CD4-positive, alpha-beta T cell (primary cell): ENCODE data around the gene RECQL5. TPM values are rescaled to one million over a fixed set of nuclear protein-coding genes. Genes with fewer than 3 reads are reported as not detected.
A peak's percentile ranks its signal among the peaks of the same experiment; 100 is the strongest.

Experiments
- ATAC-seq: fragments of 200-7000 bp; cut with Tn5 transposase; one replicate; pipeline ENCODE4 v1.10.0; 2022; ENCODE audit warnings: mild to moderate bottlenecking; ENCODE audit not compliant: poor library complexity
- CTCF ChIA-PET: fragments of 350-600 bp; sonication (Branson Sonifier 250); formaldehyde crosslinking; loops from one replicate; lab custom pipeline; 2021; ENCODE audit warnings: antibody characterized with exemption, inconsistent platforms; lab: Charles Lee
- POLR2A ChIA-PET: fragments of 350-600 bp; sonication (Branson Sonifier 250); formaldehyde crosslinking; loops from one replicate; lab custom pipeline; 2021; ENCODE audit warnings: antibody characterized with exemption, inconsistent platforms; lab: Charles Lee
- DNase-seq, 14 experiments: peaks; one replicate each; pipeline ENCODE4 v3.0.0-alpha.2; 2013 to 2020; ENCODE audit warnings: mixed read lengths in 2 of 14
- H3K27ac ChIP-seq, 2 donors: one replicate each; pipeline versions ENCODE4 v1.5.1 to v1.7.0; 2013; ENCODE audit warnings: low read length in 2 of 2, low read depth in 1 of 2, mild to moderate bottlenecking in 1 of 2
- H3K27me3 ChIP-seq, 2 experiments: 1 replicate in 1 of 2; 2 replicates in 1 of 2; pipeline versions ENCODE4 v1.6.1 to v1.7.0; 2013; ENCODE audit warnings: low read length in 2 of 2, control low read depth in 1 of 2, mild to moderate bottlenecking in 1 of 2, moderate library complexity in 1 of 2; ENCODE audit not compliant: insufficient read depth in 2 of 2, control insufficient read depth in 1 of 2
- H3K36me3 ChIP-seq: one replicate; pipeline ENCODE4 v1.6.1; 2013; ENCODE audit warnings: low read length, control low read depth; ENCODE audit not compliant: insufficient read depth
- H3K4me1 ChIP-seq: one replicate; pipeline ENCODE4 v1.6.1; 2013; ENCODE audit warnings: low read length, control low read depth; ENCODE audit not compliant: insufficient read depth
- H3K4me3 ChIP-seq: one replicate; pipeline ENCODE4 v1.5.1; 2013; ENCODE audit warnings: mild to moderate bottlenecking, low read length, moderate library complexity
- H3K9me3 ChIP-seq, 2 experiments: 1 replicate in 1 of 2; 2 replicates in 1 of 2; pipeline versions ENCODE4 v1.6.1 to v1.7.0; 2013; ENCODE audit warnings: low read length in 2 of 2, mild to moderate bottlenecking in 2 of 2, control low read depth in 1 of 2, moderate library complexity in 1 of 2; ENCODE audit not compliant: control insufficient read depth in 1 of 2, insufficient read depth in 1 of 2
- H3K27ac Mint-ChIP-seq: one replicate; pipeline ENCODE4 v1.8.0; 2020; ENCODE audit warnings: mixed read lengths
- H3K27me3 Mint-ChIP-seq: one replicate; pipeline ENCODE4 v1.8.0; 2021; ENCODE audit warnings: mixed read lengths
- H3K36me3 Mint-ChIP-seq: one replicate; pipeline ENCODE4 v1.8.0; 2021; ENCODE audit warnings: low read depth, mixed read lengths
- H3K4me1 Mint-ChIP-seq: one replicate; pipeline ENCODE4 v1.8.0; 2021; ENCODE audit warnings: low read depth, mixed read lengths
- H3K4me3 Mint-ChIP-seq: one replicate; pipeline ENCODE4 v1.8.0; 2020; ENCODE audit warnings: mild to moderate bottlenecking, mixed read lengths
- H3K9me3 Mint-ChIP-seq: one replicate; pipeline ENCODE4 v1.8.0; 2020; ENCODE audit warnings: mixed read lengths
- CTCF ChIP-seq: fragments of 200-600 bp; IDR thresholded peaks from one replicate; pipeline ENCODE4 v1.8.0; 2022; ENCODE audit warnings: antibody characterized with exemption, mild to moderate bottlenecking
- intact Hi-C, 2 experiments: fragments of 100-400 bp; cut with DNase I in 1 of 2; cut with micrococcal nuclease in 1 of 2; formaldehyde crosslinking; loops; one replicate each; pipeline versions ENCODE4 v1.15.1 to v1.9.0; 2023 to 2025; cut with DNase I, micrococcal nuclease
- total RNA-seq, 174 experiments: library from RNA in 2 of 174; stranded (reverse) in 2 of 174; gene quantifications; one replicate each; pipeline ENCODE4 v1.2.3 and lab custom pipeline; 2021 to 2026

Gene RECQL5
- total RNA-seq, 2 experiments from 2014 or later = 16.4 to 17.7 TPM

GRCh38 chr17:75632863-75633485 is 34.0 kb downstream of the RECQL5 start, which contains the start of gene SMIM5:
Gene SMIM5, plus strand, starts transcription at chr17:75633434. Its CDS starts 6,768 bp downstream, at chr17:75640202.
- H3K4me1 Mint-ChIP-seq = peaks cover 13% of the 10 kb centered on the region
- H3K27me3 Mint-ChIP-seq = no peaks in the 10 kb centered on the region
- H3K4me1 ChIP-seq = peaks cover 17% of the 10 kb centered on the region
- ATAC-seq (peak; percentile 86), DNase-seq (peak; percentile 71 to 91 (median 80))
- H3K4me3 ChIP-seq = no peak within 1 kb of the TSS
- no peaks in the 10 kb centered on the region for H3K27me3 ChIP-seq
- no peaks in the 10 kb centered on the region for H3K9me3 ChIP-seq
- H3K36me3 Mint-ChIP-seq = no peaks in the 10 kb centered on the region
- H3K27ac Mint-ChIP-seq = no peak within 1 kb of the TSS
- H3K36me3 ChIP-seq = peaks cover 4% of the 10 kb centered on the region
- H3K27ac ChIP-seq = no peak within 1 kb of the TSS
- H3K4me3 Mint-ChIP-seq = no peak within 1 kb of the TSS
- POLR2A ChIA-PET = interaction anchor here (1.1 to 1.7 kb wide), 5 partner anchors 8 to 222 kb away, joined by 3 to 12 read pairs (median 4); partner anchors contain the start of genes RECQL5, SAP30BP and WBP2
- CTCF ChIA-PET = interaction anchor here (0.6 to 3.3 kb wide), 17 partner anchors 8 to 208 kb away, joined by 3 to 78 read pairs (median 5); partner anchors contain the start of genes RECQL5 and SAP30BP
- peak; percentile 81 for TF ChIP-seq CTCF
- intact Hi-C loops = loop anchor here (1.0 kb wide), 3 partner anchors 114 to 207 kb away; no protein-coding TSS in a partner anchor
- H3K9me3 Mint-ChIP-seq = no peaks in the 10 kb centered on the region

- H3K4me1 Mint-ChIP-seq = peaks cover 13% of the 10 kb centered on the region
- no peak for DNase-seq
- Histone ChIP-seq H3K4me1 (peaks cover 17% of the 10 kb centered on the region), H3K27me3 (no peaks in the 10 kb centered on the region), H3K27ac (no peak overlapping the region), H3K9me3 (no peaks in the 10 kb centered on the region), H3K36me3 (peaks cover 4% of the 10 kb centered on the region), H3K4me3 (no peak overlapping the region)
- ChIA-PET POLR2A (interaction anchor here (1.2 to 1.7 kb wide), 3 partner anchors 116 to 223 kb away, joined by 4 to 12 read pairs (median 9); partner anchors contain the start of gene WBP2), CTCF (interaction anchor here (0.6 to 3.3 kb wide), 16 partner anchors 9 to 207 kb away, joined by 3 to 78 read pairs (median 4); partner anchors contain the start of genes RECQL5 and SAP30BP)
- ATAC-seq = no peak
- H3K36me3 Mint-ChIP-seq = no peaks in the 10 kb centered on the region
- no peak overlapping the region for H3K27ac Mint-ChIP-seq
- intact Hi-C loops = no loop called here
- H3K9me3 Mint-ChIP-seq = no peaks in the 10 kb centered on the region
- H3K27me3 Mint-ChIP-seq = no peaks in the 10 kb centered on the region
- TF ChIP-seq CTCF = no peak
- H3K4me3 Mint-ChIP-seq = no peak overlapping the region
These were observed 34.5 kb downstream of the RECQL5 start for GRCh38 chr17:75632428-75632827.

GRCh38 chr17:75631353-75631752 is 35.6 kb downstream of the RECQL5 start:
- H3K27ac Mint-ChIP-seq = no peak overlapping the region

More at GRCh38 chr17:75631353-75631752, 35.6 kb downstream of the RECQL5 start:
- Histone ChIP-seq H3K27me3 (no peaks in the 10 kb centered on the region), H3K9me3 (no peaks in the 10 kb centered on the region), H3K4me1 (peaks cover 17% of the 10 kb centered on the region), H3K4me3 (no peak overlapping the region), H3K27ac (no peak overlapping the region), H3K36me3 (peaks cover 5% of the 10 kb centered on the region)
- intact Hi-C loops = no loop called here
- Mint-ChIP-seq H3K36me3 (no peaks in the 10 kb centered on the region), H3K4me1 (peaks cover 13% of the 10 kb centered on the region), H3K4me3 (no peak overlapping the region), H3K27me3 (no peaks in the 10 kb centered on the region), H3K9me3 (no peaks in the 10 kb centered on the region)
- ChIA-PET CTCF (no interaction called here), POLR2A (no interaction called here)
- no peak for TF ChIP-seq CTCF
- ATAC-seq (no peak), DNase-seq (no peak)
